Stimulated activated CD8-positive, alpha-beta memory T cell treated with anti-CD3 and anti-CD28 coated beads, Interleukin-15, amount 100 ng/mL, for 1 hour (primary cell): ENCODE data around the gene FAAP24.
"Not testable (repeated sequence)": the region's sequence is repeated elsewhere in the genome, so short reads cannot be mapped to it uniquely, and the experiment has no call there.

Experiments used
- DNase-seq: peaks from one replicate; pipeline ENCODE4 v3.0.0-alpha.2; 2020; ENCODE audit warnings: low read depth

Gene FAAP24, protein sequence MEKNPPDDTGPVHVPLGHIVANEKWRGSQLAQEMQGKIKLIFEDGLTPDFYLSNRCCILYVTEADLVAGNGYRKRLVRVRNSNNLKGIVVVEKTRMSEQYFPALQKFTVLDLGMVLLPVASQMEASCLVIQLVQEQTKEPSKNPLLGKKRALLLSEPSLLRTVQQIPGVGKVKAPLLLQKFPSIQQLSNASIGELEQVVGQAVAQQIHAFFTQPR

DNA sequence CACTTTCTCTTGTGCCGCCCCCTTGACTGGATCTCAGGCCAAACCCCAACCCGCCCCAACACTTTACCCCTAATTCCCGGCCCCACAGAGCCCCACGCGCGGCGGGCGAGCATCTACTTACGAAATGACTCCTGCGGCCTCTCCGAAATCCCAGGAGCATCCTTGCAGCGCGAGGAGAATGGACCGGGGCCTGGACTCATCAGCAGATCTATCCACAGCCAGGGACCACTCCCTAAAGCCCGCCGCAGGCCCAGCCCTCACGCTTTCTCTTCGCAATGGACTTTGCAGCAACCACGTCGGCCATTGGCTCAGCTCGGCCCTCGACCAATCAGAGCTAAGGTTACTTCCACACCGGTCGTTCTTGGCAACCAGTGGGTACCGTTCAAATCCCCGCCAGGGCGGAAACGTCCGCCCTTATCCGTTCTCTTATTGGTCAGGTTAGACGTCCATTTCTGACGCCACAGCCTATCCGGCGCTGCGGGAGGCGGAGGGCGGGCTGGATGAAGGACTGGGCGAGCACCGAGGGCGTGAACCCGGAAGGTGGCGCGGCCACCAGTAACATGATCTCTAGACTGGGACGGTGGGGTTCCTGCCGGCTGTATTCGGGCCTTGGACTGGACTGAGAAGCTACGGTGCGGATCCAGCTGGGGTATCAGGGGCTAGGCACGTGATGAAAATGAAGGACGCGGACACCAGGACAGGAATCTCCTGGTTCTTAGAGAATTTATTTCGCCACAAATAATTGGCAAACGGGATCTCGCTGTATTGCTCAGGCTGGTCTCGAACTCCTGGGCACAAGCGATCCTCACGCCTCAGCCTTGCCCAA is at the start of gene FAAP24, which contains the start of gene CEP89:
TSS of gene FAAP24 (plus strand) at position 528 of the 826 bp plus-strand sequence. CDS start 955 bp downstream, outside the sequence.
TSS of gene CEP89 (minus strand) at position 244 of the 826 bp plus-strand sequence. CDS start at position 160, 84 bp downstream.
- DNase-seq: peak; percentile 97

DNA sequence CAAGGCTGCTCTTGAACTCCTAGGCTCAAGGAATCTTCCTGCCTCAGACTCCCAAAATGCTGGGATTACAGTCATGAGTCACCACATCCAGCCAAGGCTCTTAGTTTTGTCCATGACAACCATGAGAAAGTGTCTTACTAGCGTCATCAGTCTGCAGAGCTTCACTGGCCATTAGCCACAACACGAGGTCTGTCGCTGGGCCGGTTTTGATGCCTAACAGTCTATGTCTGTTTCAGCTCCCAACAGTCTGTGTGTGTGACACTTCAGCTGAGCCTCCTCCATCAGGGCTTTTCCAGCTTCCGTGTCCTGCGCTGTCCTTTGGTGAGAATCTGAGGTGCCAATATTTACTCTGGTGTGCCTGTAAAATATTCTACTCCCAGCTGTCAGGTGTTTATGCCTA is 47.8 kb upstream of the FAAP24 start:
- DNase-seq: no peak

DNA sequence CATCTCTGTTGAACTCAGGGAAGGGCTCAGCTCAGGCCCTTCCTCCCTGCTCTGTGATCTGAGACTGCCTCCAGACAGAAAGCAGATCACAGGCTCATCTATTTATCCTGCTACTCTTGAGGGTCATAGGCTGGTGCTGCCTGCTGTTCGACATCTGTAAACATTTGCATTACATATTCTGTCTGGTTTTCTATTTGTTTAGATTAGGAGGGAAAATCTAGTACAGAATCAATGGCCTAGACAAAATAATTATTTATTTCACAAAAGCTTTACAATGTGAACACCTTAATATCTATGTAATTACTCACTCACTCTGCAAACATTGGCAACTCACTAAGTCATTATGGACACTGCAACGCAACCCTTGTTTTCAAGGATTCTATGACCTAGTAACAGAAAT is 43.2 kb upstream of the FAAP24 start:
- DNase-seq: no peak

DNA sequence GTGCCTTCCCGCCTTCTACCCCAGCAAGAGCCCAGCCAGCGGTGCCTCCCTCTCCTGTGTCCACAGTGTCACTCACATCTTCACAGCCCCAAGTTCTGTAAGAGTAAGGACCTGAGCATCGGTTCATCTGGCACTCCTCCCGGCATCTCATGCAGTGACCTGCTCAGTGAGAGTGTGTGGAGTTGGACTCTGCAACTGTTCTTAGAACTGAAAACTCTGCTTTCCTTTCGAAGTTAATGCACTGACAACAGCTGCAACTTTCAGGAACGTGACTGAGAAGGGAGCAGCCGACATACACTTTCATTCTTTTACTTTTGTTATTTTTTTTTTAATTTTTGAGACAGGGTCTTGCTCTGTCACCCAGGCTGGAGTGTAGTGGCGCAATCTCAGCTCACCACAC is 41.5 kb upstream of the FAAP24 start:
- no peak for DNase-seq

DNA sequence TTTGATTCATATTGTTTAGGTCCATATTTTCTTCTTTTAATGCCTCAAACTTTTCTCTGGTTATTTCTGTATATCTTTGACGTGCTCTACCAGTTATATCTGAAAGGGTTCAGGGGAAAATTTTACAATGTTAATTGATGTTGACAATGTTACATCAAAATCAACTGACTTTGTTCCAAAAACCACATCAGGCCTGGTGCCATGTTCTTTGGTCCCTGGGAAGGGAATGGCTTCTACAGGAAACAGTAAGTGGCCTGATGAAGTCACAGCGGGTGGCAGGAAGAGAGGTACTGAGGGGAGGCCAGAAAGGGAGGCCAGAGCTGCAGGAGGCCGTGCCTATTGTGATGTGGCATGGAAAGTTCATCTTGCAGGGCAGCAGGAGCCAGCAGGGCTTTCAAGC is 38.5 kb upstream of the FAAP24 start:
- no peak for DNase-seq

DNA sequence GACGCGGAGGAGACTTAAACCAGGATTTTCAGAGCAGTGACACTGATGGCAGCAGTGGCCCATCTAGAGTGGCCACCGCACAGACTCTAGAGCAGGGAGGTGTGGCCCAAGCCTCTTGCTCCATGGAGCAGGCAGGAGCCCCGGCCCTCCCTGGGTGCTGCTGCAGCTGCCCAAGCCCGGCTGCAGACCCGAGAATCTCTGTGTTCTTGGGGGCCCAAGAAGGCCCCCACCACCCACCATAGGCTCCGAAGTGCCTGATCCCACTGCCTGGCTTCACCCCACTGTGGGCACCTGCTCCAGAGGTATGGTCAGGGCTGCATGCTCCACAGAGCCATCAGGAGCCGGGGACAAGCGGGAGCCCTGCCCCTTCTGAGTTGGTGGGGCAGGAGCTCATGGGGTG is 36.4 kb upstream of the FAAP24 start:
- DNase-seq: no peak

DNA sequence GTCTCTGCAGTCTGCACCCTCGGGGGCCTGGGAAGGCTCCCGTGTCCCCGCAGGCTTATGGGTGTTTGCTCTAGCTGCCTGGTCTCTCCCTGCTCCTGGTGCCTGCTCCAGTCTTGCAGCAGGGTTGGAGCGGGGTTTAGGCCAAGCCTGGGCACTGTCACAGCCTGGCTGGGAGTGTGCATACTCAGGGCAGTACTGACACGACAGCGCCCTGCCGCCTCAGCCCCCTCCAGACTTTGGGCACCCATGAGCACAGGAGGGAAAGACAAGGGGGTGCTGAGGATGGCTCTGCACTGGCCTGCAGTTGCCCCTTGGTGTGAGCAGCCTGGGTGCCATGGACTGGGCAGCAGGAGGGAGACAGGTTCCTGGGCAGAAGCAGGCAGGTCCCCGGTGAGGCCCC is 36.0 kb upstream of the FAAP24 start:
- no peak for DNase-seq

DNA sequence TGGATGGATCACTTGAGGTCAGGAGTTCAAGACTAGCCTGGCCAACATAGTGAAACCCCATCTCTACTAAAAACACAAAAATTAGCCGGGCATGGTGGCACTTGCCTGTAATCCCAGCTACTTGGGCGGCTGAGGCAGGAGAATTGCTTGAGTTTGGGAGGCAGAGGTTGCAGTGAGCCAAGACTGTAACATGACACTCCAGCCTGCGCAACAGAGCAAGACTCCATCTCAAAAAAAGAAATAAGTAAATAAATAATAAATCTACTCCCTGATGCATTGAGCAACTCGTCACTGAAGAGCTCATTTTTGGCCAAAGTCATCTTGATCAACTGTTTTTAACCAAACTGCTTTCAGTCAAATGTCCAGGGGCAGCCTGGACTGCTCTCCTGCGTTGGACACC is 30.8 kb upstream of the FAAP24 start:
- not testable (repeated sequence) for DNase-seq

DNA sequence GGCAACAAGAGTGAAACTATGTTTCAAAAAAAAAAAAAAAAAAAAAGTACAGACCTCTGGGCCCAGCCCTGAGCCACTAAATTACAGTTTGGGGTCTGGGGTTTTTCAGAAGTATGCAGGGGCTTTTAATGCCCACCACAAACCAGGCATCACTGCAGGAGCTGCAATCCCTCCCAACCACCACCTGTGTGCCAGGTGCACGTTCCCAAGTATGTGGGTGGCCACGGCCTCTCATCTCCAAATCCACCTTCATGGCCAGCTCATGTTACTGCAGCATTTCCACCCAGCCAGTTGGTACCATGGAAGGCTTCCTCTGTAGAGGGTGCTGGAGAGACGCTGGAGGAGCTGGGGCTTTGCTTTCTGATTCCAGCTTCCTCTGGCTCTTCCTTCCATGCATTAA is 26.8 kb upstream of the FAAP24 start:
- DNase-seq: no peak

DNA sequence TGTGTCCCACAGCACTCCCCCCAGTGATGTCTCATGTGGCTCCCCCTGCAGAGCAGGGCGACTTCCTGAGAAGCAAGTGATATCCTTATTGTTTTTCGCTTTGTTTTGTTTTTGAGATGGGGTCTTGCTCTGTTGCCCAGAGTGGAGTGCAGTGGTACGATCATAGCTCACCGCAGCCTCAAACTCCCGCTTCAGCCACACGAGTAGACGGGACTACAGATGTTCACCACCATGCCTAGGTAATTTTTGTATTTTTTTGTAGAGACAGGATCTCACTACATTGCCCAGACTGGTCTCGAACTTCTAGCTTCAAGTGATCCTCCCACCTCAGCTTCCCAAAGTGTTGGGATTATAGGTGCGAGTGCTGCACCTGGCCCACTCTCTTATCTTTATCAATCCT is 5.3 kb upstream of the FAAP24 start:
- no peak for DNase-seq

DNA sequence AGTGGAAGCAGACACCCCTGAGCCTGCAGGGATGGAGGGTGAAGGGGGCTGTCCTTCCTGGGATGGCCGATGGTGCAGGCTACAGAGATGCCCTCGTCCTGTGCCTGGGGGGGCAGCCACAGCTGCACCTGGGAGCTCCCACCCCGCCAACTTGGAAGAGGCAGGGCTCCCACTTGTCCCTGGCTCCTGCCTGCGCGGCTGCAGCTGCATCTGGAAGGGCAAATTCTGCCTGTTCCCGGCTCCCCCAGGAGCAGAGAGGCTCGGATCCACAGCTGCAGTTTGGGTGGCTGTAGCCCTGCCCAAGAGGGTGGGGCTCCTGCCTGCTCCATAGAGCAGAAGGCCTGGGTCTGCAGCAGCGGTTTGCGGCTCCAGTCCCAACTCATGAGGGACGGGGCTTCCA is 2.5 kb upstream of the FAAP24 start:
- no peak for DNase-seq

DNA sequence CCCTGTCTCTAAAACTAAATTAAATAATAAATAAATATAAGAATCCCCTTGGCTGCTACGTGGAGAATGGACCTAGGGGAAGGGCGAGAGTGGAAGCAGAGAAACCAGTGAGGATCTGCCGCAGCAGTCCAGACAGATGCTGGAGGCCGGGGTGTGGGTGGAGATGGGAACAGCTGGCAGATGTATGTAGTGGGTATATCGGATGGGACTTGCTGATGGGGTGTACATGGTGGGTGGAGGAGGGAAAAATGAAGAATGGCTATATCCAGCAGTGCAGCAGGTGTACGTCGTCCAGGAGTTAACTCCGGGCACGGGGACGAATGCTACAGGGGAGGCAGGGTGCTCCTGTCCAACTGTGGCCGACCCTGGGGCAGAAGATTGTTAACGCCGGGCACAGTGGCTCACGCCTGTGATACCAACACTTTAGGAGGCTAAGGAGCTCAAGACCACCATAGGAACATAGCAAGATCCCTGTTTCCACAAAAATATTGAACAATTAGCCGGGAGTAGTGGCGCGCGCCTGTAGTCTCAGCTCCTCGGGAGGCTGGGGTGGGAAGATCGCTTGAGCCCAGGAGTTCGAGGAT is 938 bp upstream of the FAAP24 start:
- DNase-seq: no peak

DNA sequence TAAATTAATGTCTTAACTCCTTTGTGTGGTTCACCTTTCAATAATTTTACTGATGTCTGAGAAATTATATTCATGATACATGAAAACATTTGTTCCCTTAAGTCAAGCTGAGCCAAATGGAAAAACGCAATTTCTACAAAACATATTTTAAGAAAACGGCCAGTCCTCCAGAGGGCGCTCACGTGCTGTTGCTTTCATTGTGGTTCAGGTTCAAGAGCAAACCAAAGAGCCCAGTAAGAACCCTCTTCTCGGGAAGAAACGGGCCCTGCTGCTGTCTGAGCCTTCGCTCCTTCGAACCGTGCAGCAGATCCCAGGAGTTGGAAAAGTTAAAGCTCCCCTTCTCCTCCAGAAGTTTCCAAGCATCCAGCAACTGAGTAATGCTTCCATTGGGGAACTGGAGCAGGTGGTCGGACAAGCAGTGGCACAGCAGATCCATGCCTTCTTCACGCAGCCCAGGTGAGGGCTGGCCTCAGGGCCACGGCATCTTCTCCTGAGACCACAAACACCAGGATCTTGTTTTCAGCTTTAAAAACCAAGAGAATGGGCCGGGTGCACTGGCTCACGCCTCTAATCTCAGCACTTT is 4.3 kb downstream of the FAAP24 start:
- peak; percentile 58 for DNase-seq

DNA sequence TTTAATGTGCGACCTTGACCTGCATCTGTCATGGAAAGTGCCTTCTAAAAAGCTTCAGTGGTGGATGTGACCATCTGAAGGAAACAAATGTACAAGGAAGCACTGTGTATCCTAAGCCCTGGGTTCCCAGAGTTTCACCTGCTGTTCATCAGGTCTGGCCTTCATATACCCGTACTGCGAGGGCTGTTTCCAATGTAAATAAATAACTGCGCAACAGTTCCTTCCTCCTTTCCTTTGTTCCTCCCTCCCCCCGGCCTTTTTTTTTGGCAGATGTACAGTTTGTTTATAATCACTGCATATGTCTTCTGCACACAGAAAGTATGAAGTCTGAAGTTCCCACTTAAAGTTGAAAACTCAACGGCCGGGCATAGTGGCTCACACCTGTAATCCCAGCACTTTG is 5.2 kb downstream of the FAAP24 start:
- DNase-seq: no peak

DNA sequence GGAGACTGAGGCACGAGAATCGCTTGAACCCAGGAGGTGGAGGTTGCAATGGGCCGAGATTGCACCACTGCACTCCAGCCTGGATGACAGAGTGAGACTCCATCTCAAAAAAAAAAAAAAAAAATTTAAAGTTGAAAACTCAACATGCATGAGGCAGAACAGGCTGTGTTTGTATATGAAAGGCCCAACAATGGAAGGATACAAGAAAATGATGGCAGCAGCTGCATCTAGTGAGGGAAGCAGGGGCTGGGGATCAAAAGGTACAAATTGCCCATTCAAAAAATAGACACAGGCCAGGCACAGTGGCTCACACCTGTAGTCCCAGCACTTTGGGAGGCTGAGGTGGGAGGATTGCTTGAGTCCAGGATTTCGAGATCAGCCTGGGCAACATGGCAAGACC is 5.8 kb downstream of the FAAP24 start:
- not testable (repeated sequence) for DNase-seq

DNA sequence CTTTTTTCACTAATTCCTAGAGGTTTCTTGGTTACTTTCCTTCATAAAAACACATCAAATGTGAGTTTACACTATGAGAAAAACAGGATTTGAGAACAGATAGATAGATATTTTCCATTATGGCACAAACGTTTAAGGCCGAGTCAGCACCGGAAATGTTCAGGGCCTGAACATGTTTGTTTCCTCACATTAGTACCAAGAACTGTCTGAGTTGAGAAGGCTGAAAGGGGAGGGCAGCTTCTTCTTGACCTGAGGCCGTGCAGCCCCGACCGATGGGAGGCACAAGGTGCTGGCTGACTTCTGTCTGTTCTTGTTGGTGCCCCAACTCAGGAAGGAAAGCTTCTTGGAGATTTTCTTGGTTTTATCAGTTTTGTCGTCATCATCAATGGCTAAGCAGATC is 7.8 kb downstream of the FAAP24 start:
- DNase-seq: not testable (repeated sequence)

DNA sequence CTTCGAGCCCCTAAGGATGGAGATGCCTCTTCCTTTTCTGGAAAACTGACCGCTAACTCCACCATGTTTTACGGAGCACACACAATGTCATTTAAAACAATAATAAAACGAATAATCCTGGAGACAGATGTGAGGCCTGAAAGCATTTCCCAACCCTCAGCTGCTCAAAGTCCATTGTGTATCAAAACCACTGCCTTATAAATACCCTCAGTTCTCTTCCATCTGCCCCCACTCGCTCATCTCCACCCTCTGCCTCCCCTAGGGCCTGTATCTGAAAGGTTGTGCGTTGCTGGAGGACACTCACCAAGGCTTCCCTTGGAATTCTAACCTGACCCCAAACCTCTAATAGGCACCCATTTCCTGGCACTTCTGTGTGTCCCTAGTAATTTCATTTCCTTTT is 10.4 kb downstream of the FAAP24 start:
- not testable (repeated sequence) for DNase-seq

DNA sequence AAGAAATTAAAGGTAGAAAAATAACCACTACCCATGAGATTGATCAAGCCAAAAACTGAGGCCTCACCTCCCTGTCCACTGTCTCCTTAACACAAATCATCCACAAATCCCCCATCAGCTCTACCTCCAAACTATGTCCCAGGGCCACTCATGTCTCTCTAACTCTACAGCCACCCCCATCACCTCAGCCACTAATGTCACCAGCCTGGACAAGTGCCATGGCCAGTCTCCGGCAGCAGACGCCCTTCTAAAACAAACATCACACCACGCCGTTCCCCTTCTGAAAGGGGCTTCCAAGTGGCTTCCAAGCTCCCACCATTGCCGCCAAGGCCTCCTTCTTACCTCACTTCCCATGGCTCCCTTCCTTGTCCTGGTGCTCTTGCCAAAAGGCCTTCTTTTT is 16.2 kb downstream of the FAAP24 start:
- not testable (repeated sequence) for DNase-seq

DNA sequence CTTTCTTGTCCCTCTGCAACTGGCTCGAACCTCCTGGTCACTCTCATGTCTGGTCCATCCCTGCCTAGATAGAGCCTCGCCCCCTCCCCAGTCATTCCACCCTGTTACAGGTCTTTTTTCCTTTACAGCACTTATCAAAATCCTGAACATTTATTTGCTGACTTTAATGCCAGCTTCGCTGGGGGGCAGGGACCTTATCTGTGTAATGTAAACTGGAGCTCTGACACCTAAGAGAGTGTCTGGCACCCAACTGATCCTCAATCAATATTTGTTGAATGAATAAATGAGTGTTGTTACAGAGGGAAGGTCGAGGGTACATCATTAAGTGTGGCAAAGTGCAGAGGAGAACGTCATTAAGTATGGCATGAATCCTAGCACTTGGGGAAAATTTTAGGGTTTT is 16.7 kb downstream of the FAAP24 start:
- no peak for DNase-seq

DNA sequence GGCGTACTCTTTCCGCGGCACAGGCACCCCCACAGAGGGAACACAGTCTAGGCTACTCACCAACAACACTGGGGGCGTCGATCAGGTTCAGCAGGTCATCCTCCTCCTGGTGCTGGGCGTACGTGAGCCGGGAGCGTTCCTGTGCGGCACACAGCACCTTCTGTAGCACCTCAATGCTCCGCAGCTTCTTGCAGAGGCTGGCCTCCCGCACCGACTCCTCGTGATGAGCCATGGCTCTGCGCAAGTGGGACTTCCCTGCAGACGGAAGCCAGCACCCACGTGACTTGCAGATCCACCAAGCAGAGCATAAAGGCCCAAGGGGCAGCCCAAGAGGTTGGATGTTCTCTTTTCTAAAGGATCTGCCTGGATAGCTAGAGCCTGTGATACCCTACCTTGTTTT is 23.9 kb downstream of the FAAP24 start:
- DNase-seq: not testable (repeated sequence)

DNA sequence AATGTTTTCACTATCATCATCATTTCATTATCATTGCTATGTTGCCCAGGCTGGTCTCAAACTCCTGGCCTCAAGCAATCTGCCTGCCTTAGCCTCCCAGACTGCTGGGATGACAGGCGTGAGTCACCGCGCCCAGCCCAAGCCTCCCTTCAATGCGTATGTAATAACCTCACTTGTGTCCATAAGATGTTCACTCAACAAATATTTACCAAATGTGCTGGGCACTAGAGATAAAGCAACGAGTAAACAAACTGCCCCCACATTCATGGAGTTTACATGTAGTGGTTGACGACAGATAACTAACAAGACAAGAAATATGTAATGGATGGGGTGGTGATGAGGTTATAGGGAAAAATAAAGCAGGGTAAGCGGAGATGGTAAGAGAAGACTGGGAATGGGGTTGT is 25.0 kb downstream of the FAAP24 start:
- not testable (repeated sequence) for DNase-seq

DNA sequence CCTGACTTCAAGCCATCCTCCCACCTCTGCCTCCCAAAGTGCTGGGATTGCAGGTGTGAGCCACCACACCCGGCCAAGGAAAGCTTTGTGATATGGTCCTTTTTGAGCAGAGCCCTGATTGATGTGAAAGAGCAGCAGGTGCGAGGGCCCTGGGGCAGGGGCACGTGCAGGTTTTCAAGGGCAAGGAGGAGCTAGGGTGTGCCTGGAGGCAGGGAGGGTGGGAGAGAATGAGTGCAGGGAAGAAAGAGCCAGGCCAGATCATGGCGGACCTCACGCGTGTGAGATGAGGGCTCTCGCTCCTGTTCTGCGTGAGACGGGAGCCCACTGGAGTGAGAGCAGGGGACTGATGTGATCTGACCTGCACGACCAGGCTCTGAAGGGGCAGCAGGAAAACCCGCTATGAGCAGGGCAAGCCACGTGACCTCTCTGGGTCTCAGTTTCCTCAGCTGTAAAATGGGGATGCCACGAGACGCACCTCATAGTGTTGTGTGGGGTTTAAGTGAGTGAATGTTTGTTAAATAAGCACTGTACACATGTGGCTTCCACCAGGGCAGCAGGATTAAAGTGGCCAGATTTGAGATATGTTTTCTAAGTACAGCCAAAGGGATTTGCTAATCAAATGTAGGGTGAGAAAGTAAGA is 25.8 kb downstream of the FAAP24 start:
- no peak for DNase-seq
